MCF 10A (cell line): ENCODE data around the gene SPATA2. TPM values are rescaled to one million over a fixed set of nuclear protein-coding genes. Genes with fewer than 3 reads are reported as not detected.

Experiments used
- BruUV-seq: library from RNA; stranded (reverse); fragments of 400-500 nt; replicated peaks from 2 replicates; lab custom pipeline; 2021; lab: Mats Ljungman, UMichigan
- CTCF ChIA-PET: fragments of 300-600 bp; sonication (Branson Sonifier 250); formaldehyde crosslinking; extraction: SDS; loops from one replicate; lab custom pipeline; 2021; ENCODE audit warnings: antibody characterized with exemption, inconsistent platforms; lab: Yijun Ruan, JAX
- POLR2A ChIA-PET: fragments of 300-600, 350-650 bp; sonication (Branson Sonifier 250); formaldehyde crosslinking; extraction: SDS; loops from one replicate; lab custom pipeline; 2020; ENCODE audit warnings: antibody characterized with exemption, inconsistent platforms; lab: Yijun Ruan, JAX
- DNase-seq: peaks from one replicate; pipeline ENCODE4 v3.0.0-alpha.2; 2018; ENCODE audit not compliant: unreplicated experiment
- H3K27ac Mint-ChIP-seq: one replicate; pipeline ENCODE4 v1.8.0; 2022; ENCODE audit warnings: mild to moderate bottlenecking, low read depth, mixed read lengths; ENCODE audit not compliant: unreplicated experiment
- H3K27me3 Mint-ChIP-seq: one replicate; pipeline ENCODE4 v1.8.0; 2022; ENCODE audit warnings: mixed read lengths; ENCODE audit not compliant: insufficient read depth, unreplicated experiment
- H3K36me3 Mint-ChIP-seq: one replicate; pipeline ENCODE4 v1.8.0; 2022; ENCODE audit warnings: mild to moderate bottlenecking, moderate library complexity, mixed read lengths; ENCODE audit not compliant: insufficient read depth, unreplicated experiment
- H3K4me1 Mint-ChIP-seq: one replicate; pipeline ENCODE4 v1.8.0; 2022; ENCODE audit warnings: mixed read lengths; ENCODE audit not compliant: insufficient read depth, unreplicated experiment
- H3K4me3 Mint-ChIP-seq: one replicate; pipeline ENCODE4 v1.8.0; 2022; ENCODE audit warnings: mild to moderate bottlenecking, moderate library complexity, mixed read lengths; ENCODE audit not compliant: unreplicated experiment
- H3K9me3 Mint-ChIP-seq: one replicate; pipeline ENCODE4 v1.8.0; 2022; ENCODE audit warnings: mixed read lengths; ENCODE audit not compliant: unreplicated experiment
- CTCF ChIP-seq: fragments of 200-600 bp; IDR thresholded peaks from one replicate; pipeline ENCODE4 v1.8.0; 2022; ENCODE audit warnings: antibody characterized with exemption, mild to moderate bottlenecking; ENCODE audit not compliant: unreplicated experiment
- intact Hi-C: fragments of 100-400 bp; cut with micrococcal nuclease; formaldehyde crosslinking; loops from 2 replicates; pipeline ENCODE4 v1.14.1; 2022
- total RNA-seq: library from RNA; stranded (reverse); gene quantifications from 2 replicates; pipeline ENCODE4 v1.2.3, GENCODE V29; 2022

The SPATA2 gene
- total RNA-seq, 1 experiment from 2014 or later, result 5.5 TPM

- intact Hi-C loops, result no loop called here
- Mint-ChIP-seq H3K27ac (no peak overlapping the region), H3K4me3 (no peak overlapping the region), H3K27me3 (no peaks in the 10 kb centered on the region), H3K36me3 (peaks cover 23% of the 10 kb centered on the region), H3K4me1 (peaks cover 13% of the 10 kb centered on the region), H3K9me3 (no peaks in the 10 kb centered on the region)
- DNase-seq, result no peak
- TF ChIP-seq CTCF, result no peak
- ChIA-PET POLR2A (no interaction called here), CTCF (interaction anchor here (0.7 to 1.6 kb wide), 8 partner anchors 47 to 386 kb away, joined by 3 to 4 read pairs (median 3); no protein-coding TSS in a partner anchor)
- BruUV-seq, result no TSS peak
Observed at GRCh38 chr20:49892817-49893216, 22.5 kb downstream of the SPATA2 start.

- Mint-ChIP-seq H3K4me3 (no peak overlapping the region), H3K36me3 (peaks cover 26% of the 10 kb centered on the region), H3K27ac (no peak overlapping the region), H3K27me3 (no peaks in the 10 kb centered on the region), H3K4me1 (peaks cover 13% of the 10 kb centered on the region), H3K9me3 (no peaks in the 10 kb centered on the region)
- DNase-seq, result no peak
- no TSS peak for BruUV-seq
- CTCF ChIA-PET, result interaction anchor here (0.7 to 1.6 kb wide), 6 partner anchors 20 to 386 kb away, joined by 3 to 4 read pairs (median 3); no protein-coding TSS in a partner anchor
- intact Hi-C loops, result no loop called here
- POLR2A ChIA-PET, result interaction anchor here (0.6 kb wide), 1 partner anchor 179 kb away, joined by 3 read pairs; no protein-coding TSS in a partner anchor
- no peak for TF ChIP-seq CTCF
Observed at GRCh38 chr20:49892260-49892659, 23.1 kb downstream of the SPATA2 start.

GRCh38 chr20:49891476-49892110 is 23.7 kb downstream of the SPATA2 start:
- ChIA-PET CTCF (interaction anchor here (0.6 to 1.2 kb wide), 8 partner anchors 21 to 383 kb away, joined by 3 to 5 read pairs (median 3); no protein-coding TSS in a partner anchor), POLR2A (interaction anchor here (0.6 kb wide), 1 partner anchor 180 kb away, joined by 3 read pairs; no protein-coding TSS in a partner anchor)
- no TSS peak for BruUV-seq
- Mint-ChIP-seq H3K27ac (no peak overlapping the region), H3K4me1 (peaks cover 13% of the 10 kb centered on the region), H3K9me3 (no peaks in the 10 kb centered on the region), H3K36me3 (peaks cover 28% of the 10 kb centered on the region), H3K4me3 (no peak overlapping the region), H3K27me3 (no peaks in the 10 kb centered on the region)
- DNase-seq, result no peak
- intact Hi-C loops, result no loop called here
- TF ChIP-seq CTCF, result no peak
